CD4-positive, alpha-beta memory T cell (primary cell): ENCODE data around the gene GPN1. TPM values are rescaled to one million over a fixed set of nuclear protein-coding genes. Genes with fewer than 3 reads are reported as not detected.
A peak's percentile ranks its signal among the peaks of the same experiment; 100 is the strongest.
"Not testable (repeated sequence)": the region's sequence is repeated elsewhere in the genome, so short reads cannot be mapped to it uniquely, and the experiment has no call there.

ENCODE experiments used
- CTCF ChIA-PET: fragments of 350-600 bp; sonication (Branson Sonifier 250); formaldehyde crosslinking; loops from one replicate; lab custom pipeline; 2021; ENCODE audit warnings: inconsistent platforms; ENCODE audit not compliant: partially characterized antibody; lab: Charles Lee
- POLR2A ChIA-PET: fragments of 350-600 bp; sonication (Branson Sonifier 250); formaldehyde crosslinking; loops from one replicate; lab custom pipeline; 2021; ENCODE audit not compliant: partially characterized antibody; lab: Charles Lee
- DNase-seq, 5 donors: peaks; one replicate each; pipeline versions ENCODE4 v3.0.0 to v3.0.0-alpha.2; 2020 to 2022; ENCODE audit warnings: mixed read lengths in 1 of 5
- H3K27ac ChIP-seq: one replicate; pipeline ENCODE4 v1.7.0; 2013; ENCODE audit warnings: low read depth, low read length
- H3K27me3 ChIP-seq: 2 replicates; pipeline ENCODE4 v1.7.0; 2013; ENCODE audit warnings: mild to moderate bottlenecking, low read length, moderate library complexity; ENCODE audit not compliant: insufficient read depth
- H3K36me3 ChIP-seq: 2 replicates; pipeline ENCODE4 v1.7.0; 2013; ENCODE audit warnings: mild to moderate bottlenecking, low read length, moderate library complexity; ENCODE audit not compliant: insufficient read depth
- H3K4me1 ChIP-seq: 2 replicates; pipeline ENCODE4 v1.7.0; 2013; ENCODE audit warnings: mild to moderate bottlenecking, low read length, moderate library complexity; ENCODE audit not compliant: insufficient read depth
- H3K4me3 ChIP-seq, 2 donors: one replicate each; pipeline ENCODE4 v1.7.0; 2013; ENCODE audit warnings: low read length in 2 of 2, mild to moderate bottlenecking in 1 of 2
- H3K9me3 ChIP-seq, 2 donors: one replicate each; pipeline ENCODE4 v1.7.0; 2013; ENCODE audit warnings: low read length in 2 of 2, control low read depth in 1 of 2; ENCODE audit not compliant: control insufficient read depth in 1 of 2
- H3K27ac Mint-ChIP-seq, 7 donors: one replicate each; pipeline ENCODE4 v1.8.0; 2020 to 2021; ENCODE audit warnings: mixed read lengths in 7 of 7, mild to moderate bottlenecking in 6 of 7, inconsistent platforms in 3 of 7, moderate library complexity in 3 of 7
- H3K27me3 Mint-ChIP-seq, 2 donors: one replicate each; pipeline ENCODE4 v1.8.0; 2020 to 2021; ENCODE audit warnings: mixed read lengths in 2 of 2
- H3K36me3 Mint-ChIP-seq, 2 donors: one replicate each; pipeline ENCODE4 v1.8.0; 2020 to 2021; ENCODE audit warnings: mixed read lengths in 2 of 2, inconsistent platforms in 1 of 2, mild to moderate bottlenecking in 1 of 2
- H3K4me1 Mint-ChIP-seq, 4 donors: one replicate each; pipeline ENCODE4 v1.8.0; 2020 to 2021; ENCODE audit warnings: mixed read lengths in 4 of 4, mild to moderate bottlenecking in 1 of 4
- H3K4me3 Mint-ChIP-seq, 8 donors: one replicate each; pipeline ENCODE4 v1.8.0; 2020 to 2021; ENCODE audit warnings: mixed read lengths in 8 of 8, mild to moderate bottlenecking in 7 of 8, moderate library complexity in 6 of 8, inconsistent platforms in 3 of 8
- H3K9me3 Mint-ChIP-seq, 8 donors: one replicate each; pipeline ENCODE4 v1.8.0; 2020 to 2021; ENCODE audit warnings: mixed read lengths in 8 of 8, mild to moderate bottlenecking in 5 of 8, inconsistent platforms in 3 of 8, moderate library complexity in 1 of 8
- intact Hi-C: fragments of 100-400 bp; cut with micrococcal nuclease; formaldehyde crosslinking; loops from one replicate; pipeline ENCODE4 v1.15.1; 2023
- polyA plus RNA-seq, 2 donors: library from polyadenylated mRNA; unstranded; fragments of 300-500 nt; fragmentation: Illumina TruSeq; gene quantifications; one replicate each; pipeline ENCODE4 v1.2.3, GENCODE V29; 2021
- total RNA-seq, 2 experiments: library from RNA; stranded (reverse); gene quantifications; one replicate each; pipeline ENCODE4 v1.2.3, GENCODE V29; 2021

Gene GPN1
- total and polyA plus RNA-seq, 4 experiments from 2014 or later: 28.9 to 99.5 (median 49.3) TPM

DNA sequence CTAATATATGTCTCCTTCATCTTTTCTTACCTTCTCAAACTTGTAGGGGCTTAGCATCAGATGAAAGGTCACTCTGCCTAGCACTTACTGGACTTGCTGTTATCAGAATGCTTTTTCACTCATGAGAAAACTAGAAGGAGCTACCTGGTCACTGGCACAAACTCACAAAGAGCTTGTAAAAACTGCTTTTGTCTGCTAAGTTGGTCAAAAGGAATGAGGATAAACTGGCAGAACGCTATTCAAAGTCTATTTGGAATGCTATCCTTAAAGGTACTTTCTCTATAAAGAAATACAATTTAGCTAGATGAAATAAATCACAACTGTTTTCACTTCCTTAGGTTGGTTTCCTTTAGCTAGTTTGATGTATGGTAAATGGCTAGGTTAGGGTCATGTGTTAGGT lies 2.5 kb upstream of the GPN1 start:
- H3K27me3 Mint-ChIP-seq, CTCF ChIA-PET, POLR2A ChIA-PET: not testable (repeated sequence)

GRCh38 chr2:27626921-27627320 lies 1.9 kb upstream of the GPN1 start:
- intact Hi-C loops: loop anchor here (5.0 kb wide), 1 partner anchor 270 kb away; the partner anchor contains the start of gene GTF3C2
- not testable (repeated sequence) for DNase-seq, H3K27me3 Mint-ChIP-seq

More for the DNA sequence above, 2.5 kb upstream of the GPN1 start:
- not testable (repeated sequence) for H3K27me3 ChIP-seq, H3K4me3 Mint-ChIP-seq, DNase-seq, H3K9me3 ChIP-seq, H3K4me3 ChIP-seq, H3K9me3 Mint-ChIP-seq, H3K27ac ChIP-seq
- Mint-ChIP-seq H3K36me3 (peaks cover 28 to 42% of the 10 kb centered on the region in 2 donors), H3K4me1 (peaks cover 4 to 11% (median 8%) of the 10 kb centered on the region in 4 donors), H3K27ac (peak overlapping the region in 5 of 7 donors; percentile 11 to 77 (median 36))
- peaks cover 29% of the 10 kb centered on the region for H3K36me3 ChIP-seq
- H3K4me1 ChIP-seq: peaks cover 17% of the 10 kb centered on the region
- intact Hi-C loops: loop anchor here (5.0 kb wide), 1 partner anchor 269 kb away; the partner anchor contains the start of gene GTF3C2

GRCh38 chr2:27627963-27628766 lies 685 bp upstream of the GPN1 start:
- Histone ChIP-seq H3K4me1 (peaks cover 17% of the 10 kb centered on the region), H3K4me3 (peak overlapping the region; percentile 68 to 92), H3K27me3 (no peaks in the 10 kb centered on the region), H3K27ac (peak overlapping the region; percentile 85), H3K36me3 (peaks cover 21% of the 10 kb centered on the region), H3K9me3 (no peaks in the 10 kb centered on the region)
- peak overlapping the region in 2 of 8 donors; percentile 8 to 57 for H3K4me3 Mint-ChIP-seq
- H3K27ac Mint-ChIP-seq: peak overlapping the region in 4 of 7 donors; percentile 54 to 85 (median 74)
- H3K9me3 Mint-ChIP-seq: no peaks in the 10 kb centered on the region
- peaks cover 23 to 41% of the 10 kb centered on the region in 2 donors for H3K36me3 Mint-ChIP-seq
- peaks cover 8 to 21% (median 11%) of the 10 kb centered on the region in 4 donors for H3K4me1 Mint-ChIP-seq
- intact Hi-C loops: loop anchor here (1.0 to 5.0 kb wide), 3 partner anchors 139 to 271 kb away; partner anchors contain the start of genes GTF3C2, IFT172 and ZNF513
- no peaks in the 10 kb centered on the region for H3K27me3 Mint-ChIP-seq
- CTCF ChIA-PET: interaction anchor here (1.6 kb wide), 2 partner anchors 55 to 541 kb away, joined by 3 to 6 read pairs; partner anchors contain the start of gene KHK
- DNase-seq: no peak
- POLR2A ChIA-PET: interaction anchor here (0.5 to 2.3 kb wide), 15 partner anchors 11 to 1407 kb away, joined by 3 to 16 read pairs (median 4); partner anchors contain the start of genes ATRAID, EIF2B4, NRBP1 and PPM1G

More at GRCh38 chr2:27626921-27627320, 1.9 kb upstream of the GPN1 start:
- CTCF ChIA-PET, H3K27me3 ChIP-seq, H3K4me3 ChIP-seq, H3K9me3 ChIP-seq, H3K27ac ChIP-seq, POLR2A ChIA-PET, H3K9me3 Mint-ChIP-seq: not testable (repeated sequence)
- H3K4me1 Mint-ChIP-seq: peaks cover 6 to 15% (median 9%) of the 10 kb centered on the region in 4 donors
- peak overlapping the region in 6 of 7 donors; percentile 43 to 95 (median 80) for H3K27ac Mint-ChIP-seq
- peak overlapping the region in 1 of 8 donors; percentile 10 for H3K4me3 Mint-ChIP-seq
- peaks cover 29 to 42% of the 10 kb centered on the region in 2 donors for H3K36me3 Mint-ChIP-seq
- peaks cover 17% of the 10 kb centered on the region for H3K4me1 ChIP-seq
- peaks cover 26% of the 10 kb centered on the region for H3K36me3 ChIP-seq

GRCh38 chr2:27630257-27630656 lies 1.4 kb downstream of the GPN1 start:
- Mint-ChIP-seq H3K4me1 (peaks cover 12 to 21% (median 14%) of the 10 kb centered on the region in 4 donors), H3K4me3 (peak overlapping the region in 2 of 8 donors; percentile 34 to 39), H3K36me3 (peaks cover 34 to 42% of the 10 kb centered on the region in 2 donors), H3K27ac (peak overlapping the region in 5 of 7 donors; percentile 26 to 87 (median 56))
- Histone ChIP-seq H3K36me3 (peaks cover 26% of the 10 kb centered on the region), H3K4me1 (peaks cover 17% of the 10 kb centered on the region)
- H3K4me3 ChIP-seq, H3K9me3 Mint-ChIP-seq, H3K27ac ChIP-seq, H3K27me3 ChIP-seq, CTCF ChIA-PET, H3K9me3 ChIP-seq, intact Hi-C loops, DNase-seq, POLR2A ChIA-PET, H3K27me3 Mint-ChIP-seq: not testable (repeated sequence)

DNA sequence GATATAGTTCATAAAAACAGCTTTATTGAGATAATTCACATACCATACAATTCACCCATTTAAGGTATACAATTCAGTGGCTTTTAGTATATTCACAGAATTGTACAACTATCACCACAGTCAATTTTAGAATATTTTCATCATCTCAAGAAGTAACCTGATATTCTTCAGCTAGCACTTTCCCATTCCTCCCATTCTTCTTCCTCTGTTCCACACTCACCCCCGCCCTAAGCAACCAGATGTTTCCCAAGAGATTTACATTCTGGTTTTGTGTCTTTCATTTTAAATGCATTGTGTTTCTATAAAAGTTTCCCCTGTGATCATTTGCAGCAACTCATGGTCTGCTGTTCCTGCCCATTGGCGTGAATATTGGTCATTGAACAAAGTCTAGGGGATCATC lies 5.4 kb downstream of the GPN1 start:
- H3K27ac Mint-ChIP-seq: peak overlapping the region in 1 of 7 donors; percentile 91

GRCh38 chr2:27636766-27637165 lies 7.9 kb downstream of the GPN1 start:
- ChIA-PET CTCF (no interaction called here), POLR2A (no interaction called here)
- H3K36me3 ChIP-seq: peaks cover 61% of the 10 kb centered on the region
- H3K27me3 Mint-ChIP-seq: no peaks in the 10 kb centered on the region
- no peaks in the 10 kb centered on the region for H3K9me3 Mint-ChIP-seq
- intact Hi-C loops: no loop called here
- peaks cover 59 to 79% of the 10 kb centered on the region in 2 donors for H3K36me3 Mint-ChIP-seq
- no peak overlapping the region for H3K4me3 ChIP-seq
- DNase-seq: no peak
- no peak overlapping the region for H3K27ac ChIP-seq
- no peaks in the 10 kb centered on the region for H3K9me3 ChIP-seq
- H3K4me3 Mint-ChIP-seq: no peak overlapping the region
- H3K4me1 Mint-ChIP-seq: peaks cover 10 to 14% (median 14%) of the 10 kb centered on the region in 4 donors
- no peaks in the 10 kb centered on the region for H3K27me3 ChIP-seq
- no peak overlapping the region for H3K27ac Mint-ChIP-seq
- H3K4me1 ChIP-seq: peaks cover 5% of the 10 kb centered on the region

More for the DNA sequence above, 5.4 kb downstream of the GPN1 start:
- Histone ChIP-seq H3K9me3 (no peaks in the 10 kb centered on the region), H3K4me1 (peaks cover 14% of the 10 kb centered on the region), H3K36me3 (peaks cover 51% of the 10 kb centered on the region), H3K27me3 (no peaks in the 10 kb centered on the region), H3K4me3 (no peak overlapping the region), H3K27ac (no peak overlapping the region)
- POLR2A ChIA-PET: no interaction called here
- Mint-ChIP-seq H3K27me3 (no peaks in the 10 kb centered on the region), H3K9me3 (no peaks in the 10 kb centered on the region), H3K4me3 (peak overlapping the region in 1 of 8 donors; percentile 46), H3K4me1 (peaks cover 18 to 28% (median 20%) of the 10 kb centered on the region in 4 donors), H3K36me3 (peaks cover 57 to 71% of the 10 kb centered on the region in 2 donors)
- intact Hi-C loops: no loop called here
- DNase-seq: no peak
- CTCF ChIA-PET: interaction anchor here (1.3 kb wide), 1 partner anchor 29 kb away, joined by 4 read pairs; the partner anchor contains the start of genes SLC4A1AP and SUPT7L
